GM12878 (cell line): ENCODE data around the gene PAX9. TPM values are rescaled to one million over a fixed set of nuclear protein-coding genes. Genes with fewer than 3 reads are reported as not detected.

Experiments
- ATAC-seq: fragments of 200-7000 bp; cut with Tn5 transposase; 3 replicates; pipeline ENCODE4 v1.9.1; 2020; ENCODE audit warnings: mild to moderate bottlenecking, moderate library complexity
- BruUV-seq: library from RNA; stranded (reverse); fragments of 400-500 nt; replicated peaks from 2 replicates; lab custom pipeline; 2021; lab: Mats Ljungman, UMichigan
- CTCF ChIA-PET: fragments of 300-600 bp; sonication (Branson Sonifier 250); formaldehyde crosslinking; extraction: SDS; loops from one replicate; lab custom pipeline; 2021; ENCODE audit warnings: inconsistent platforms; lab: Yijun Ruan, JAX
- POLR2A ChIA-PET: fragments of 350-600 bp; formaldehyde crosslinking; extraction: SDS; loops from one replicate; lab custom pipeline; 2021; ENCODE audit warnings: inconsistent platforms; lab: Charles Lee
- RAD21 ChIA-PET: fragments of 300-600 bp; sonication (Branson Sonifier 250); formaldehyde crosslinking; loops from one replicate; lab custom pipeline; 2023; ENCODE audit warnings: antibody characterized with exemption; ENCODE audit not compliant: unreplicated experiment; lab: Charles Lee
- SMC1A ChIA-PET: fragments of 300-600 bp; sonication (Branson Sonifier 250); formaldehyde crosslinking; loops from one replicate; lab custom pipeline; 2023; ENCODE audit not compliant: unreplicated experiment, uncharacterized antibody; lab: Charles Lee
- DNase-seq: peaks from one replicate; pipeline ENCODE4 v3.0.0-alpha.2; 2011; ENCODE audit warnings: low read depth, low spot score
- FAIRE-seq: peaks from 3 replicates; lab custom pipeline; 2011; peaks lifted over from hg19 to GRCh38; lab: Jason Lieb, UNC
- H2AFZ ChIP-seq: 2 replicates; pipeline ENCODE4 v1.6.0; 2011; ENCODE audit warnings: low read depth, low read length, control low read depth; ENCODE audit not compliant: control insufficient read depth
- H3K27ac ChIP-seq: 2 replicates; pipeline ENCODE4 v1.5.1; 2011; ENCODE audit warnings: control low read depth; ENCODE audit not compliant: control insufficient read depth, insufficient read depth
- H3K27me3 ChIP-seq, 2 experiments: replicated peaks in 1 of 2; 2 replicates each; pipeline versions ENCODE4 v1.6.0 to v1.6.1; 2011; ENCODE audit warnings: low read length in 1 of 2; ENCODE audit not compliant: control insufficient read depth in 2 of 2, insufficient read depth in 2 of 2
- H3K36me3 ChIP-seq, 2 experiments: 2 replicates each; pipeline ENCODE4 v1.5.1; 2011; ENCODE audit warnings: low read length in 1 of 2; ENCODE audit not compliant: control insufficient read depth in 2 of 2, insufficient read depth in 2 of 2
- H3K4me1 ChIP-seq: 2 replicates; pipeline ENCODE4 v1.6.1; 2011; ENCODE audit warnings: mild to moderate bottlenecking, low read length, moderate library complexity, mixed read lengths; ENCODE audit not compliant: control insufficient read depth, insufficient read depth
- H3K4me2 ChIP-seq: 2 replicates; pipeline ENCODE4 v1.6.0; 2011; ENCODE audit warnings: control low read depth; ENCODE audit not compliant: control insufficient read depth, insufficient read depth
- H3K4me3 ChIP-seq: fragments of 200-600 bp; sonication (generic); 2 replicates; pipeline ENCODE4 v1.5.1; 2016
- H3K79me2 ChIP-seq: 2 replicates; pipeline ENCODE4 v1.6.0; 2011; ENCODE audit warnings: low read length; ENCODE audit not compliant: control insufficient read depth, insufficient read depth
- H3K9ac ChIP-seq: 2 replicates; pipeline ENCODE4 v1.8.0; 2011; ENCODE audit warnings: low read length, control low read depth, mixed read lengths; ENCODE audit not compliant: control insufficient read depth, insufficient read depth
- H3K9me3 ChIP-seq: replicated peaks from 3 replicates; pipeline ENCODE4 v1.5.1; 2011; ENCODE audit warnings: mild to moderate bottlenecking, low read length; ENCODE audit not compliant: control insufficient read depth, insufficient read depth
- H4K20me1 ChIP-seq: 2 replicates; pipeline ENCODE4 v1.6.0; 2011; ENCODE audit not compliant: control insufficient read depth, insufficient read depth
- ATF7 ChIP-seq: fragments of 450-650 bp; IDR thresholded peaks from 2 replicates; pipeline ENCODE4 v1.6.1; 2016; ENCODE audit warnings: low read depth, mild to moderate bottlenecking
- FOXK2 ChIP-seq: fragments of 450-650 bp; IDR thresholded peaks from 2 replicates; pipeline ENCODE4 v1.6.1; 2017; ENCODE audit warnings: mild to moderate bottlenecking, moderate library complexity
- MYC ChIP-seq: IDR thresholded peaks from 2 replicates; pipeline ENCODE4 v1.6.1; 2011; ENCODE audit warnings: mild to moderate bottlenecking, low read length, moderate library complexity, inconsistent platforms; ENCODE audit not compliant: insufficient read depth, insufficient replicate concordance, insufficient read length, severe bottlenecking
- PAX8 ChIP-seq: fragments of 450-650 bp; IDR thresholded peaks from 2 replicates; pipeline ENCODE4 v1.6.1; 2017; ENCODE audit warnings: mild to moderate bottlenecking, moderate library complexity
- SUZ12 ChIP-seq: fragments of 200-600 bp; sonication (generic); IDR thresholded peaks from one replicate; pipeline ENCODE4 v1.6.1; 2018; ENCODE audit warnings: antibody characterized with exemption, mild to moderate bottlenecking; ENCODE audit not compliant: unreplicated experiment
- WGBS: methylation state at CpG from one replicate; pipeline ENCODE4 v1.1.6; 2016; ENCODE audit warnings: low lambda C conversion rate; ENCODE audit not compliant: insufficient replicate concordance, insufficient coverage; ENCODE audit errors: missing lambda C conversion rate; 5-methylcytosine and 5-hydroxymethylcytosine counted together
- in situ Hi-C: fragments of 300-500 bp; cut with MboI; formaldehyde crosslinking; loops from 9 replicates; pipeline ENCODE4 v1.14.3; 2018; ENCODE audit warnings: mixed read lengths
- intact Hi-C: fragments of 100-400 bp; cut with micrococcal nuclease; formaldehyde crosslinking; loops from one replicate; pipeline ENCODE4 v1.14.2; 2022; ENCODE audit not compliant: unreplicated experiment
- polyA plus RNA-seq, 11 experiments: library from polyadenylated mRNA; depleted of rRNA in 4 of 11; unstranded in 6 of 11; stranded (reverse) in 5 of 11; fragments of >200 nt; fragmentation: Nextera tagmentation in 4 of 11; fragmentation: Illumina TruSeq in 1 of 11; extraction: Ambion mirVana in 4 of 11; extraction: Trizol in 1 of 11; gene quantifications; 1 replicate in 1 of 11; 2 replicates in 10 of 11; pipeline versions ENCODE4 v1.2.1 to v1.2.3, GENCODE V29; 2011 to 2016; ENCODE audit warnings: inconsistent platforms in 2 of 11, missing spikeins in 2 of 11, low read depth in 1 of 11
- total RNA-seq, 4 experiments: library from RNA; depleted of rRNA in 3 of 4; stranded (reverse); fragments of >200 nt in 3 of 4; fragmentation: Illumina TruSeq in 1 of 4; extraction: Trizol in 1 of 4; gene quantifications; 2 replicates each; pipeline versions ENCODE4 v1.2.1 to v1.2.3, GENCODE V29; 2013 to 2021

Gene PAX9
- total and polyA plus RNA-seq, 10 of the 15 experiments (the other 5 are each of a cell fraction or from before 2014, with no cell fraction given) = 0.03 to 8.2 (median 0.09) TPM; not detected in 3

GRCh38 chr14:36659010-36659821 is 2.4 kb upstream of the PAX9 start:
- POLR2A ChIA-PET = interaction anchor here (1.2 kb wide), 1 partner anchor 138 kb away, joined by 3 read pairs; no protein-coding TSS in a partner anchor
- TF ChIP-seq MYC (no peak), PAX8 (no peak), FOXK2 (no peak), ATF7 (no peak), SUZ12 (peak; percentile 71)
- no peaks in the 10 kb centered on the region for H3K4me1 ChIP-seq
- H3K4me3 ChIP-seq = no peak overlapping the region
- SMC1A ChIA-PET = interaction anchor here (0.7 kb wide), 1 partner anchor 283 kb away, joined by 4 read pairs; no protein-coding TSS in a partner anchor
- WGBS = 31% methylated on average over 35 of the region's 35 CpGs
- peaks cover 5 to 22% of the 10 kb centered on the region in 2 experiments; a peak in 3 of 4 replicates for H3K27me3 ChIP-seq
- in situ Hi-C loops = loop anchor here (10.0 kb wide), 2 partner anchors 276 to 486 kb away; no protein-coding TSS in a partner anchor
- CTCF ChIA-PET = interaction anchor here (0.6 to 3.6 kb wide), 5 partner anchors 89 to 601 kb away, joined by 3 to 17 read pairs (median 3); no protein-coding TSS in a partner anchor
- intact Hi-C loops = no loop called here
- no peak for ATAC-seq
- H3K79me2 ChIP-seq = no peaks in the 10 kb centered on the region
- no peak overlapping the region for H3K27ac ChIP-seq
- DNase-seq = no peak
- H3K9ac ChIP-seq = no peak overlapping the region
- peaks cover 5% of the 10 kb centered on the region; the same call in 1 of the 3 replicates for H3K9me3 ChIP-seq
- no peak overlapping the region for H2AFZ ChIP-seq
- FAIRE-seq = no peak
- no peaks in the 10 kb centered on the region for H3K36me3 ChIP-seq
- H4K20me1 ChIP-seq = no peaks in the 10 kb centered on the region
- RAD21 ChIA-PET = interaction anchor here (1.3 to 1.9 kb wide), 2 partner anchors 11 to 283 kb away, joined by 3 to 6 read pairs; no protein-coding TSS in a partner anchor
- no TSS peak for BruUV-seq
- H3K4me2 ChIP-seq = no peak overlapping the region
